Panc1 (cell line): ENCODE results near the gene PDK2. TPM values are rescaled to one million over a fixed set of nuclear protein-coding genes. Genes with fewer than 3 reads are reported as not detected.

Experiments
- ATAC-seq: fragments of 200-7000 bp; cut with Tn5 transposase; 2 replicates; pipeline ENCODE4 v1.9.1; 2020; ENCODE audit warnings: mild to moderate bottlenecking, moderate library complexity
- BruUV-seq: library from RNA; stranded (reverse); fragments of 400-500 nt; replicated peaks from 2 replicates; lab custom pipeline; 2021; lab: Mats Ljungman, UMichigan
- CTCF ChIA-PET: fragments of 300-600 bp; sonication (Branson Sonifier 250); formaldehyde crosslinking; loops from one replicate; lab custom pipeline; 2022; ENCODE audit warnings: antibody characterized with exemption; lab: Charles Lee
- POLR2A ChIA-PET: fragments of 300-600 bp; sonication (Branson Sonifier 250); formaldehyde crosslinking; loops from one replicate; lab custom pipeline; 2022; ENCODE audit warnings: antibody characterized with exemption; lab: Charles Lee
- DNase-seq: peaks from one replicate; pipeline ENCODE4 v3.0.0-alpha.2; 2010; ENCODE audit warnings: low read depth, low spot score
- H3K27ac ChIP-seq: 2 replicates; pipeline ENCODE4 v1.5.1; 2011; ENCODE audit warnings: mild to moderate bottlenecking, low read length, inconsistent platforms
- H3K27me3 ChIP-seq: fragments of 200-500 bp; sonication (Bioruptor generic); 2 replicates; pipeline ENCODE4 v1.6.0; 2014; ENCODE audit warnings: low read length, inconsistent platforms; ENCODE audit not compliant: control insufficient read depth, insufficient read depth
- H3K36me3 ChIP-seq: fragments of 200-500 bp; sonication (Bioruptor generic); 2 replicates; pipeline ENCODE4 v1.5.1; 2014; ENCODE audit warnings: inconsistent platforms, mild to moderate bottlenecking, low read length, moderate library complexity; ENCODE audit not compliant: control insufficient read depth, insufficient read depth
- H3K4me1 ChIP-seq: 2 replicates; pipeline ENCODE4 v1.5.1; 2011; ENCODE audit warnings: inconsistent platforms, mild to moderate bottlenecking, low read length, moderate library complexity; ENCODE audit not compliant: control insufficient read depth, insufficient read depth
- H3K4me3 ChIP-seq, 2 experiments: 2 replicates each; pipeline ENCODE4 v1.5.1; 2011 to 2012; ENCODE audit warnings: low read depth in 2 of 2, low read length in 2 of 2, mild to moderate bottlenecking in 2 of 2, inconsistent platforms in 1 of 2, moderate library complexity in 1 of 2
- H3K9me3 ChIP-seq: fragments of 200-500 bp; sonication (Bioruptor generic); 2 replicates; pipeline ENCODE4 v1.5.1; 2014; ENCODE audit warnings: low read depth, mild to moderate bottlenecking, inconsistent platforms, low read length, moderate library complexity; ENCODE audit not compliant: control insufficient read depth, insufficient read depth
- CTCF ChIP-seq: fragments of 450-650 bp; IDR thresholded peaks from 2 replicates; pipeline ENCODE4 v1.5.1; 2017; ENCODE audit warnings: mild to moderate bottlenecking
- POLR2AphosphoS5 ChIP-seq: IDR thresholded peaks from 2 replicates; pipeline ENCODE4 v1.6.1; 2012; ENCODE audit warnings: mild to moderate bottlenecking, low read depth, low read length, moderate library complexity
- REST ChIP-seq, 2 experiments: IDR thresholded peaks; 2 replicates each; pipeline ENCODE4 v1.6.1; 2011 to 2012; ENCODE audit warnings: low read depth in 2 of 2, control low read depth in 1 of 2, low read length in 1 of 2, mild to moderate bottlenecking in 1 of 2, moderate library complexity in 1 of 2; ENCODE audit not compliant: insufficient read depth in 1 of 2
- SIN3A ChIP-seq: IDR thresholded peaks from 2 replicates; pipeline ENCODE4 v1.6.1; 2012; ENCODE audit warnings: low read depth, mild to moderate bottlenecking, low read length, moderate library complexity, borderline replicate concordance; ENCODE audit not compliant: insufficient read depth
- TCF7L2 ChIP-seq: IDR thresholded peaks from 2 replicates; pipeline ENCODE4 v1.6.1; 2011; ENCODE audit warnings: mild to moderate bottlenecking, low read depth, low read length, inconsistent platforms
- in situ Hi-C: cut with HindIII; loops from 2 replicates; pipeline ENCODE4 v1.10.0; 2016; ENCODE audit warnings: low sequenced_read_pairs, low pct_unique_long_range_greater_than_20kb
- intact Hi-C: fragments of 100-400 bp; cut with micrococcal nuclease; formaldehyde crosslinking; loops from one replicate; pipeline ENCODE4 v1.10.0; 2022; ENCODE audit not compliant: unreplicated experiment
- total RNA-seq: library from RNA; stranded (reverse); gene quantifications from one replicate; pipeline ENCODE4 v1.2.1, GENCODE V29; 2021; ENCODE audit not compliant: unreplicated experiment

PDK2 gene
- total RNA-seq, 1 experiment from 2014 or later = 46.0 TPM

DNA sequence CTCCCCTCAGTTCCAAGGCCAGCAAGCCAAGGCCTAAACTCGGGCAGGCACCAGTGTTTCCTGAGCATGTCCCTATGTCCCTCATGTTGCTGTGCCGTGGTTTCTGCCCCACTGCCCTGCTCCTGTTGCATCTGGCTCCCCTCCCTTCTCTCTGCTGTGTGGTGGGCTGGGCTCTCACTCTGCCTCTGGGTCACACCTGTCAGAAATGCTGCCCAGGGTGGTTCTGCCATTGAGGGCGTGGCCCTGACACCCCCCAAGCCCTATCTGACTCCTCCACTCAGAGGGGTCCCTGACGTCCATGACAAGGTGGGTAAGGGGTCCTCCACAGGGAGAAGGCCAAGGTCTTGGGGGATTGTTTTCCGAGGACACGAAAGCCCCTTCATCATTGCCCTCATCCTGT lies 48.5 kb upstream of the PDK2 start:
- H3K36me3 ChIP-seq = no peaks in the 10 kb centered on the region
- TF ChIP-seq CTCF (no peak), SIN3A (no peak), REST (IDR thresholded peaks at IDR 0.05; ENCODE audit: insufficient read depth in 1 of 2, low read depth in 2 of 2, low read length in 1 of 2) (no peak), POLR2AphosphoS5 (no peak), TCF7L2 (no peak)
- no TSS peak for BruUV-seq
- peak overlapping the region; percentile 74 for H3K27ac ChIP-seq
- no peak for ATAC-seq
- no peak overlapping the region for H3K4me3 ChIP-seq
- H3K27me3 ChIP-seq = no peaks in the 10 kb centered on the region
- CTCF ChIA-PET = no interaction called here
- no peaks in the 10 kb centered on the region for H3K9me3 ChIP-seq
- H3K4me1 ChIP-seq = peaks cover 69% of the 10 kb centered on the region
- DNase-seq = no peak
- intact Hi-C loops (no loop called here), in situ Hi-C loops (no loop called here)
- POLR2A ChIA-PET = no interaction called here

GRCh38 chr17:50047083-50047482 lies 48.1 kb upstream of the PDK2 start:
- Histone ChIP-seq H3K36me3 (no peaks in the 10 kb centered on the region), H3K4me1 (peaks cover 74% of the 10 kb centered on the region), H3K27me3 (no peaks in the 10 kb centered on the region), H3K9me3 (no peaks in the 10 kb centered on the region), H3K4me3 (no peak overlapping the region), H3K27ac (peak overlapping the region; percentile 74)
- ATAC-seq (no peak), DNase-seq (no peak)
- CTCF ChIA-PET = no interaction called here
- POLR2A ChIA-PET = no interaction called here
- no peak for TF ChIP-seq TCF7L2
- TF ChIP-seq SIN3A = no peak
- TF ChIP-seq REST (IDR thresholded peaks at IDR 0.05; ENCODE audit: insufficient read depth in 1 of 2, low read depth in 2 of 2, low read length in 1 of 2) = no peak
- no peak for TF ChIP-seq CTCF
- no peak for TF ChIP-seq POLR2AphosphoS5
- in situ Hi-C loops = no loop called here
- intact Hi-C loops = no loop called here
- no TSS peak for BruUV-seq
